H1 (cell line): ENCODE data around the gene ADRM1.

Source experiments
- CHD1 ChIP-seq: IDR thresholded peaks from 2 replicates; pipeline ENCODE4 v1.6.1; 2012; ENCODE audit warnings: low read depth, low read length, improper control_type of control experiment
- EP300 ChIP-seq, 2 experiments: IDR thresholded peaks; 1 replicate in 1 of 2; 2 replicates in 1 of 2; pipeline ENCODE4 v1.6.1; 2011 to 2012; ENCODE audit warnings: low read depth in 2 of 2, low read length in 2 of 2, mild to moderate bottlenecking in 2 of 2, borderline replicate concordance in 1 of 2, inconsistent platforms in 1 of 2, moderate library complexity in 1 of 2
- GTF2F1 ChIP-seq: IDR thresholded peaks from 2 replicates; pipeline ENCODE4 v1.6.1; 2012; ENCODE audit warnings: low read depth, low read length, improper control_type of control experiment, borderline replicate concordance
- HDAC2 ChIP-seq, 2 experiments: fragments of 300-600 bp in 1 of 2; sonication (generic) in 1 of 2; IDR thresholded peaks; 2 replicates each; pipeline ENCODE4 v1.6.1; 2011 to 2012; ENCODE audit warnings: low read depth in 2 of 2, low read length in 2 of 2, mild to moderate bottlenecking in 2 of 2, moderate library complexity in 2 of 2, borderline replicate concordance in 1 of 2, inconsistent platforms in 1 of 2
- NRF1 ChIP-seq: IDR thresholded peaks from 2 replicates; pipeline ENCODE4 v1.6.1; 2011; ENCODE audit warnings: mild to moderate bottlenecking, low read depth, low read length, improper control_type of control experiment
- PHF8 ChIP-seq: fragments of 200-600 bp; sonication (generic); conservative IDR thresholded peaks from 2 replicates; pipeline ENCODE4 v1.7.1; 2012; ENCODE audit warnings: low read depth, mild to moderate bottlenecking, inconsistent platforms, low read length, moderate library complexity
- SIRT6 ChIP-seq: IDR thresholded peaks from one replicate; pipeline ENCODE4 v1.7.1; 2012; ENCODE audit warnings: low read length, inconsistent platforms
- TF ChIP-seq, protein P1 (sequence below), 3 experiments: IDR thresholded peaks; 1 replicate in 2 of 3; 2 replicates in 1 of 3; pipeline versions ENCODE4 v1.5.1 to v1.6.1; 2011; ENCODE audit warnings: low read length in 3 of 3, mild to moderate bottlenecking in 3 of 3, inconsistent platforms in 2 of 3, low read depth in 1 of 3, moderate library complexity in 1 of 3; ENCODE audit not compliant: insufficient read depth in 1 of 3; ENCODE audit errors: control extremely low read depth in 1 of 3

DNA sequence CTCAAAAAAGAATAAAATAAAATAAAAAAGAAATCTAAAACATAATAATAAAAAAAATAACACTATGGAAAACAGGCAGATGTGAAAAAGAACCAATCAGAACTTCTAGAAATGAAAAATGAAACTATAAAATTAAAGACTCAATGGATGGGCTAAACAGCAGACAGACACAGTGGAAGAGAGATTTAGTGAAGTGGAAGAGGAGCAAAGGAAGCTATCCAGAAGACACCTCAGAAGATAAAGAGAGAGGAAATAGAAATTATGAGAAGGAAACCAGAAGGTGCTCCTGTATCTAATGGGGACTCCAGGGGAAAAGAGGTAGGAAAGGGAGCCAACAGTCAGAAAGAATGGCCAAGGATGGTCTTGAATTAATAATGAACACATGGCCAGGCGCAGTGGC, 45.8 kb downstream of the ADRM1 start:
- TF ChIP-seq GTF2F1 (no peak), CHD1 (no peak), PHF8 (no peak), EP300 (IDR thresholded peaks at IDR 0.05; ENCODE audit: borderline replicate concordance in 1 of 2, low read depth in 2 of 2, low read length in 2 of 2) (no peak), NRF1 (no peak), SIRT6 (no peak), HDAC2 (IDR thresholded peaks at IDR 0.05; ENCODE audit: borderline replicate concordance in 1 of 2, low read depth in 2 of 2, low read length in 2 of 2) (no peak)
- TF ChIP-seq, protein P1, sequence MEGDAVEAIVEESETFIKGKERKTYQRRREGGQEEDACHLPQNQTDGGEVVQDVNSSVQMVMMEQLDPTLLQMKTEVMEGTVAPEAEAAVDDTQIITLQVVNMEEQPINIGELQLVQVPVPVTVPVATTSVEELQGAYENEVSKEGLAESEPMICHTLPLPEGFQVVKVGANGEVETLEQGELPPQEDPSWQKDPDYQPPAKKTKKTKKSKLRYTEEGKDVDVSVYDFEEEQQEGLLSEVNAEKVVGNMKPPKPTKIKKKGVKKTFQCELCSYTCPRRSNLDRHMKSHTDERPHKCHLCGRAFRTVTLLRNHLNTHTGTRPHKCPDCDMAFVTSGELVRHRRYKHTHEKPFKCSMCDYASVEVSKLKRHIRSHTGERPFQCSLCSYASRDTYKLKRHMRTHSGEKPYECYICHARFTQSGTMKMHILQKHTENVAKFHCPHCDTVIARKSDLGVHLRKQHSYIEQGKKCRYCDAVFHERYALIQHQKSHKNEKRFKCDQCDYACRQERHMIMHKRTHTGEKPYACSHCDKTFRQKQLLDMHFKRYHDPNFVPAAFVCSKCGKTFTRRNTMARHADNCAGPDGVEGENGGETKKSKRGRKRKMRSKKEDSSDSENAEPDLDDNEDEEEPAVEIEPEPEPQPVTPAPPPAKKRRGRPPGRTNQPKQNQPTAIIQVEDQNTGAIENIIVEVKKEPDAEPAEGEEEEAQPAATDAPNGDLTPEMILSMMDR (IDR thresholded peaks at IDR 0.05; ENCODE audit: control extremely low read depth in 1 of 3, insufficient read depth in 1 of 3, low read depth in 1 of 3, low read length in 3 of 3), result no peak
